ENCODE data around the gene BCAS3.
A peak's percentile ranks its signal among the peaks of the same experiment; 100 is the strongest.
"Not testable (repeated sequence)": the region's sequence is repeated elsewhere in the genome, so short reads cannot be mapped to it uniquely, and the experiment has no call there.

Gene BCAS3

GRCh38 chr17:60656499-60656898 is 21.2 kb upstream of the BCAS3 start:
- Mint-ChIP-seq H3K36me3 (peaks cover 23% of the 10 kb centered on the region), H3K27me3 (no peaks in the 10 kb centered on the region), H3K4me1 (peaks cover 29% of the 10 kb centered on the region), H3K27ac (no peak overlapping the region), H3K4me3 (no peak overlapping the region), H3K9me3 (no peaks in the 10 kb centered on the region)
- ATAC-seq: no peak

GRCh38 chr17:60659156-60659555 is 18.5 kb upstream of the BCAS3 start:
- H3K4me3 Mint-ChIP-seq: no peak overlapping the region
- peaks cover 25% of the 10 kb centered on the region for H3K36me3 Mint-ChIP-seq
- no peak overlapping the region for H3K27ac Mint-ChIP-seq
- no peaks in the 10 kb centered on the region for H3K27me3 Mint-ChIP-seq
- H3K4me1 Mint-ChIP-seq: peaks cover 7% of the 10 kb centered on the region
- no peaks in the 10 kb centered on the region for H3K9me3 Mint-ChIP-seq
- no peak for ATAC-seq

- peak overlapping the region; percentile 30 for H3K27ac Mint-ChIP-seq
- peaks cover 7% of the 10 kb centered on the region for H3K4me1 Mint-ChIP-seq
- ATAC-seq: no peak
- no peaks in the 10 kb centered on the region for H3K27me3 Mint-ChIP-seq
- no peaks in the 10 kb centered on the region for H3K9me3 Mint-ChIP-seq
- H3K4me3 Mint-ChIP-seq: no peak overlapping the region
- H3K36me3 Mint-ChIP-seq: peaks cover 43% of the 10 kb centered on the region
Observed at GRCh38 chr17:60661489-60661888, 16.2 kb upstream of the BCAS3 start.

- Mint-ChIP-seq H3K27me3 (no peaks in the 10 kb centered on the region), H3K36me3 (peaks cover 38% of the 10 kb centered on the region), H3K27ac (no peak overlapping the region), H3K9me3 (no peaks in the 10 kb centered on the region), H3K4me1 (peaks cover 7% of the 10 kb centered on the region), H3K4me3 (no peak overlapping the region)
- ATAC-seq: no peak
Observed at GRCh38 chr17:60664022-60664421, 13.6 kb upstream of the BCAS3 start.

- Mint-ChIP-seq H3K4me1 (peaks cover 7% of the 10 kb centered on the region), H3K4me3 (no peak overlapping the region), H3K27ac (no peak overlapping the region), H3K36me3 (peaks cover 31% of the 10 kb centered on the region), H3K9me3 (no peaks in the 10 kb centered on the region), H3K27me3 (no peaks in the 10 kb centered on the region)
- ATAC-seq: no peak
Observed at GRCh38 chr17:60665602-60666001, 12.0 kb upstream of the BCAS3 start.

GRCh38 chr17:60668741-60669140 is 8.9 kb upstream of the BCAS3 start:
- ATAC-seq, H3K4me1 Mint-ChIP-seq, H3K27me3 Mint-ChIP-seq, H3K9me3 Mint-ChIP-seq, H3K4me3 Mint-ChIP-seq, H3K27ac Mint-ChIP-seq: not testable (repeated sequence)
- peaks cover 19% of the 10 kb centered on the region for H3K36me3 Mint-ChIP-seq

- Mint-ChIP-seq H3K36me3 (no peaks in the 10 kb centered on the region), H3K27me3 (no peaks in the 10 kb centered on the region), H3K4me1 (peaks cover 2% of the 10 kb centered on the region), H3K4me3 (no peak overlapping the region), H3K9me3 (peaks cover 5% of the 10 kb centered on the region), H3K27ac (no peak overlapping the region)
- ATAC-seq: no peak
Observed at GRCh38 chr17:60671482-60671881, 6.2 kb upstream of the BCAS3 start.

GRCh38 chr17:60674637-60675036 is 3.0 kb upstream of the BCAS3 start:
- H3K9me3 Mint-ChIP-seq: not testable (repeated sequence)

GRCh38 chr17:60675997-60676396 is 1.7 kb upstream of the BCAS3 start:
- Mint-ChIP-seq H3K9me3 (peaks cover 5% of the 10 kb centered on the region), H3K27ac (no peak overlapping the region), H3K36me3 (no peaks in the 10 kb centered on the region), H3K4me1 (peaks cover 15% of the 10 kb centered on the region), H3K4me3 (no peak overlapping the region), H3K27me3 (no peaks in the 10 kb centered on the region)
- ATAC-seq: no peak

More at GRCh38 chr17:60674637-60675036, 3.0 kb upstream of the BCAS3 start:
- H3K27me3 Mint-ChIP-seq, H3K36me3 Mint-ChIP-seq, H3K27ac Mint-ChIP-seq, ATAC-seq, H3K4me3 Mint-ChIP-seq: not testable (repeated sequence)
- peaks cover 15% of the 10 kb centered on the region for H3K4me1 Mint-ChIP-seq

GRCh38 chr17:60676758-60677307 is 818 bp upstream of the BCAS3 start:
- ATAC-seq: no peak
- Mint-ChIP-seq H3K36me3 (peaks cover 1% of the 10 kb centered on the region), H3K4me1 (peaks cover 15% of the 10 kb centered on the region)

GRCh38 chr17:60678118-60678444 is 430 bp downstream of the BCAS3 start:
- peaks cover 15% of the 10 kb centered on the region for H3K4me1 Mint-ChIP-seq

More at GRCh38 chr17:60676758-60677307, 818 bp upstream of the BCAS3 start:
- H3K4me3 Mint-ChIP-seq: peak overlapping the region; percentile 95
- peak overlapping the region; percentile 87 for H3K27ac Mint-ChIP-seq
- H3K27me3 Mint-ChIP-seq: no peaks in the 10 kb centered on the region
- H3K9me3 Mint-ChIP-seq: peaks cover 5% of the 10 kb centered on the region

GRCh38 chr17:60679287-60679686 is 1.6 kb downstream of the BCAS3 start:
- Mint-ChIP-seq H3K9me3 (peaks cover 5% of the 10 kb centered on the region), H3K36me3 (peaks cover 14% of the 10 kb centered on the region), H3K4me3 (no peak overlapping the region), H3K27me3 (no peaks in the 10 kb centered on the region), H3K27ac (no peak overlapping the region), H3K4me1 (peaks cover 15% of the 10 kb centered on the region)
- no peak for ATAC-seq

More at GRCh38 chr17:60678118-60678444, 430 bp downstream of the BCAS3 start:
- no peak for ATAC-seq
- H3K27ac Mint-ChIP-seq: peak overlapping the region; percentile 87
- H3K36me3 Mint-ChIP-seq: peaks cover 8% of the 10 kb centered on the region
- H3K27me3 Mint-ChIP-seq: no peaks in the 10 kb centered on the region
- H3K4me3 Mint-ChIP-seq: peak overlapping the region; percentile 95
- H3K9me3 Mint-ChIP-seq: peaks cover 5% of the 10 kb centered on the region

GRCh38 chr17:60680754-60681153 is 3.1 kb downstream of the BCAS3 start:
- Mint-ChIP-seq H3K4me1 (peaks cover 15% of the 10 kb centered on the region), H3K36me3 (peaks cover 28% of the 10 kb centered on the region), H3K27ac (no peak overlapping the region), H3K27me3 (no peaks in the 10 kb centered on the region), H3K4me3 (no peak overlapping the region), H3K9me3 (no peaks in the 10 kb centered on the region)
- ATAC-seq: no peak

- peaks cover 50% of the 10 kb centered on the region for H3K36me3 Mint-ChIP-seq
- ATAC-seq: no peak
- H3K27me3 Mint-ChIP-seq: no peaks in the 10 kb centered on the region
- H3K4me3 Mint-ChIP-seq: no peak overlapping the region
- no peaks in the 10 kb centered on the region for H3K4me1 Mint-ChIP-seq
- no peaks in the 10 kb centered on the region for H3K9me3 Mint-ChIP-seq
- no peak overlapping the region for H3K27ac Mint-ChIP-seq
Observed at GRCh38 chr17:60685437-60685836, 7.8 kb downstream of the BCAS3 start.

GRCh38 chr17:60695960-60696359 is 18.3 kb downstream of the BCAS3 start:
- no peak for ATAC-seq
- Mint-ChIP-seq H3K36me3 (peaks cover 37% of the 10 kb centered on the region), H3K9me3 (no peaks in the 10 kb centered on the region), H3K27ac (no peak overlapping the region), H3K27me3 (no peaks in the 10 kb centered on the region), H3K4me3 (no peak overlapping the region), H3K4me1 (no peaks in the 10 kb centered on the region)

GRCh38 chr17:60699090-60699489 is 21.4 kb downstream of the BCAS3 start:
- Mint-ChIP-seq H3K4me1 (no peaks in the 10 kb centered on the region), H3K9me3 (no peaks in the 10 kb centered on the region), H3K27me3 (no peaks in the 10 kb centered on the region), H3K27ac (no peak overlapping the region), H3K36me3 (peaks cover 28% of the 10 kb centered on the region), H3K4me3 (no peak overlapping the region)
- ATAC-seq: no peak

GRCh38 chr17:60704170-60704569 is 26.5 kb downstream of the BCAS3 start:
- Mint-ChIP-seq H3K27ac (no peak overlapping the region), H3K4me1 (no peaks in the 10 kb centered on the region), H3K9me3 (no peaks in the 10 kb centered on the region), H3K27me3 (no peaks in the 10 kb centered on the region), H3K4me3 (no peak overlapping the region), H3K36me3 (peaks cover 18% of the 10 kb centered on the region)
- no peak for ATAC-seq

All from stimulated activated memory B cell treated with anti-CD40 and anti-IgM and Interleukin-4, amounts not matched to agents 10 μg/mL and 1 μg/mL and 100 μg/mL, for 72 hours (primary cell).